Psoas muscle (tissue), 8 donors: ENCODE measurements around the gene KCNMB1. TPM values are rescaled to one million over a fixed set of nuclear protein-coding genes. Genes with fewer than 3 reads are reported as not detected.

Experiments used
- ATAC-seq, 4 donors: fragments of 200-7000 bp; cut with Tn5 transposase; one replicate each; pipeline ENCODE4 v1.9.1; 2020; ENCODE audit warnings: moderate library complexity in 3 of 4, mild to moderate bottlenecking in 2 of 4
- DNase-seq, 2 donors: peaks; one replicate each; pipeline ENCODE4 v3.0.0-alpha.2; 2020
- H3K27ac ChIP-seq: fragments of 200-600 bp; one replicate; pipeline ENCODE4 v1.8.0; 2022
- H3K27me3 ChIP-seq, 3 donors: fragments of 200-600 bp in 1 of 3; one replicate each; pipeline versions ENCODE4 v1.6.1 to v1.8.0; 2013 to 2022; ENCODE audit warnings: low read length in 2 of 3, mild to moderate bottlenecking in 2 of 3, moderate library complexity in 1 of 3; ENCODE audit not compliant: insufficient read depth in 3 of 3
- H3K36me3 ChIP-seq, 2 donors: fragments of 200-600 bp in 1 of 2; one replicate each; pipeline versions ENCODE4 v1.6.1 to v1.8.0; 2013 to 2022; ENCODE audit warnings: low read depth in 1 of 2, mild to moderate bottlenecking in 1 of 2, moderate library complexity in 1 of 2; ENCODE audit not compliant: insufficient read depth in 1 of 2
- H3K4me1 ChIP-seq: fragments of 200-600 bp; one replicate; pipeline ENCODE4 v1.8.0; 2022
- H3K4me3 ChIP-seq: fragments of 200-600 bp; one replicate; pipeline ENCODE4 v1.8.0; 2022; ENCODE audit warnings: mild to moderate bottlenecking
- H3K9me3 ChIP-seq: fragments of 200-600 bp; one replicate; pipeline ENCODE4 v1.8.0; 2022
- WGBS, 3 donors: extraction: QIAGEN DNeasy Blood & Tissue Kit; methylation state at CpG; one replicate each; pipeline versions ENCODE4 v1.1.6 to v1.1.7; 2013; 5-methylcytosine and 5-hydroxymethylcytosine counted together
- intact Hi-C, 2 donors: fragments of 100-400 bp; cut with DNase I; formaldehyde crosslinking; loops; one replicate each; pipeline versions ENCODE4 v1.11.0 to v1.14.2; 2022
- polyA plus RNA-seq, 3 donors: library from polyadenylated mRNA; stranded (reverse); fragments of 200-250 nt; gene quantifications; one replicate each; pipeline ENCODE4 v1.2.3, GENCODE V29; 2013
- total RNA-seq, 4 donors: library from RNA; stranded (reverse); fragmentation: NEBNext Ultra II Directional in 2 of 4; extraction: Animal tissue kit (Norgen Biotek cat#: 25700) in 2 of 4; gene quantifications; one replicate each; pipeline versions ENCODE4 v1.2.1 to v1.2.4, GENCODE V29; 2021 to 2023
- TF ChIP-seq, protein P1 (sequence below): fragments of 200-600 bp; IDR thresholded peaks from one replicate; pipeline ENCODE4 v1.8.0; 2022; ENCODE audit warnings: antibody characterized with exemption
- donor health status: healthy with polysubstance abuse.
- donor health status: DM: no; HTN: no; CAD: no; lungs with moderate emphysema.
- donor health status: Bipolar disorder and iron deficiency.
- donor health status: healthy.
- donor health status: DM: yes; HTN: yes; CAD: no.
- donor health status: DM: no; HTN: no; CAD: no.
- donor health status: DM: no; HTN: no; CAD: no.
- donor health status: DM: yes; HTN: yes; CAD: no.

KCNMB1 gene
- total and polyA plus RNA-seq, 7 donors: 0.12 to 0.42 (median 0.25) TPM

DNA sequence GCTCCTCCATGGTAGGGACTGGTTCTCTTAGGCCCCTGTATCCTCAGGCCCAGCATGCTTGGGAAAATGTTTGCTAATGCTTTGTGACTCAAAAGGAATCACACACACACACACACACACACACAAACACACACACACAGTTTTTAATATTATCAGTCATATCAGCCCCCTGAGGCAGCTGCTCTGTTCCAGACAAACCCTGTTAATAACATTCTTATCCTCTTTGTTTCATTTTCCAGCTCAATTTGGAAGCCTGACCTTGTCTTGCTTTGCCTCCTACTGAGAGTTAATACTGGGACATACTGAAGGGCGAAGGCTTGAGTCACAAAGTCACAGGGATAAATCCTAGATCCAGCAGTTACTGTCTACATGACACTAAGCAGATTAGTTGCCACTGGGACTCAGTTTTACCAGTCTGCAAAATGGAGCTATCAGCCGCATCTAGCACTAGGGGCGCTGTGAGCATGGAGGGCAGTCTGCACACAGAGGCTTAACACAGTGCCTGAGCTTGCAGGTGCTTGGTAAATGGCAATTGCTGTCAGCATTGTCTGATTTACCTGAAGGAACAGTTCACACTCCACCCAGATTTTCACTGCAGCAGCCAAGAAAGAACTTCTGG is 37.1 kb upstream of the KCNMB1 start:
- no peaks in the 10 kb centered on the region for H3K36me3 ChIP-seq
- intact Hi-C loops: no loop called here
- no peaks in the 10 kb centered on the region for H3K9me3 ChIP-seq
- H3K27me3 ChIP-seq: peaks cover 0 to 2% (median 0%) of the 10 kb centered on the region in 3 donors
- DNase-seq (no peak), ATAC-seq (no peak)
- no peak overlapping the region for H3K4me3 ChIP-seq
- no peaks in the 10 kb centered on the region for H3K4me1 ChIP-seq
- no peak overlapping the region for H3K27ac ChIP-seq
- WGBS, 3 donors: 90 to 91% (median 91%) methylated on average over 3 of the region's 3 CpGs
- TF ChIP-seq, protein P1, sequence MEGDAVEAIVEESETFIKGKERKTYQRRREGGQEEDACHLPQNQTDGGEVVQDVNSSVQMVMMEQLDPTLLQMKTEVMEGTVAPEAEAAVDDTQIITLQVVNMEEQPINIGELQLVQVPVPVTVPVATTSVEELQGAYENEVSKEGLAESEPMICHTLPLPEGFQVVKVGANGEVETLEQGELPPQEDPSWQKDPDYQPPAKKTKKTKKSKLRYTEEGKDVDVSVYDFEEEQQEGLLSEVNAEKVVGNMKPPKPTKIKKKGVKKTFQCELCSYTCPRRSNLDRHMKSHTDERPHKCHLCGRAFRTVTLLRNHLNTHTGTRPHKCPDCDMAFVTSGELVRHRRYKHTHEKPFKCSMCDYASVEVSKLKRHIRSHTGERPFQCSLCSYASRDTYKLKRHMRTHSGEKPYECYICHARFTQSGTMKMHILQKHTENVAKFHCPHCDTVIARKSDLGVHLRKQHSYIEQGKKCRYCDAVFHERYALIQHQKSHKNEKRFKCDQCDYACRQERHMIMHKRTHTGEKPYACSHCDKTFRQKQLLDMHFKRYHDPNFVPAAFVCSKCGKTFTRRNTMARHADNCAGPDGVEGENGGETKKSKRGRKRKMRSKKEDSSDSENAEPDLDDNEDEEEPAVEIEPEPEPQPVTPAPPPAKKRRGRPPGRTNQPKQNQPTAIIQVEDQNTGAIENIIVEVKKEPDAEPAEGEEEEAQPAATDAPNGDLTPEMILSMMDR: no peak

DNA sequence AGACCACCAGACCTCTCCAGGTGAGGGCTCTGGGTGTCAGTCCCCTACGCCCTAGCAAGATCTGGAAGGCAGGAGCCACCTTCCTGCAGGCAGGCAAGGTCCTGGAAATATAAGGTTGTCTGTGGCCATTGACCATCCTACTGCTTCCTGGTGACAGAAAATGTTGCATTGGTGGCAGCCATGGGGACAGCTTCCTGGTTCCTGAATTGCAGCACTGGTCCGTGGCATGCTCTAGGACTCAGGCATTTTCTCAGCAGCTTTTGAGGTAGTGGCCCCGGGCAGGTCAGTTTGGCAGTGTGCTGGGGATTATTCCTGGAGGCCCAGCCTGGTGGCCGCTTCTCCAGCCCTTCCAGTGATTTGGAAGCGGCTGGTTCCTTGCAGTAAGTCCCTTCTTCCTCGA is 36.6 kb upstream of the KCNMB1 start:
- no peak overlapping the region for H3K4me3 ChIP-seq
- H3K9me3 ChIP-seq: no peaks in the 10 kb centered on the region
- no peaks in the 10 kb centered on the region for H3K36me3 ChIP-seq
- ATAC-seq (no peak), DNase-seq (no peak)
- TF ChIP-seq, protein P1: no peak
- WGBS, 3 donors: 90 to 92% (median 90%) methylated on average over 6 of the region's 6 CpGs
- peaks cover 0 to 2% (median 0%) of the 10 kb centered on the region in 3 donors for H3K27me3 ChIP-seq
- no peak overlapping the region for H3K27ac ChIP-seq
- intact Hi-C loops: no loop called here
- H3K4me1 ChIP-seq: no peaks in the 10 kb centered on the region

DNA sequence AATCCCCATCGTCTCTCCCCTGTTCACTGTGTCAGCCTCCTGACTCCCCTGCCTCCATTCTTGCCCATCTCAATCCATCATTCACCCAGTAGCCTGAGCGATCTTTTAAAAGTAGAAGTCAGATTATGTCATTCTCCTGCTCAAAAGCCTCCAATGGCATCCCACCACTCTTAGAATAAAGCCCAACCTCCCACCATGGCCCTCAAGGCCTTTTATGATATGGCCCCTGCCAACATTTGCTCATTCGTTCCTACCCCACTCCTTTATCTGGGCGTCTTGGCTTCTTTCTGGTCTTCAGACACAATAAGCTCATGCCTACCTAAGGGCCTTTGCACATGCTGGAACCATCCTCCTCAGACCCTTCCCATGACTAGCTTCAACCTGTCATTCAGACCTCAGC is 35.5 kb upstream of the KCNMB1 start:
- Histone ChIP-seq H3K36me3 (no peaks in the 10 kb centered on the region), H3K4me1 (no peaks in the 10 kb centered on the region), H3K4me3 (no peak overlapping the region), H3K27me3 (peaks cover 0 to 2% (median 0%) of the 10 kb centered on the region in 3 donors), H3K27ac (no peak overlapping the region), H3K9me3 (no peaks in the 10 kb centered on the region)
- TF ChIP-seq, protein P1: no peak
- ATAC-seq: no peak
- no peak for DNase-seq
- intact Hi-C loops: loop anchor here in 1 of 2 donors (5.0 kb wide), 1 partner anchor 157 kb away; no protein-coding TSS in a partner anchor
- WGBS, 3 donors: 81 to 94% (median 91%) methylated on average over 4 of the region's 4 CpGs

DNA sequence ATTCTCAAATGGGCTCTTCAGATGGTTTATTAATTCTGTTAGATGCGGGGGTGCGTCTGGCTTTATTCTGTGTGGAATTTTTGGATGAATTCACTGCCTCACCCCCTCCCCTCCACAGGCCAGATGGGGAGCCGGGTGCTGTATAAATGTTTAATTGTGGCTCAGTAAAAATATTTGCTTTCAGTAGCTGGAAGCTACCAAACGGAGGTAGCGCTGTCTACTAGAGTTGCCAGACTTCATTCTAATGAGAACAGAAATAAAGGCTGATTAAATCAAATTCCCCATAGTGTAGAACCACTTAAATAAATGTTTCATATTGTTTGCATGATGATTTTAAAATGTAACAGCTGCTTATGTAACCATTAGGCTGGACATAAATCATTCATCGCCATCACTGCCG is 34.5 kb upstream of the KCNMB1 start:
- Histone ChIP-seq H3K4me3 (no peak overlapping the region), H3K9me3 (no peaks in the 10 kb centered on the region), H3K27ac (no peak overlapping the region), H3K36me3 (no peaks in the 10 kb centered on the region), H3K27me3 (peaks cover 0 to 2% (median 0%) of the 10 kb centered on the region in 3 donors), H3K4me1 (no peaks in the 10 kb centered on the region)
- intact Hi-C loops: loop anchor here in 1 of 2 donors (5.0 kb wide), 1 partner anchor 156 kb away; no protein-coding TSS in a partner anchor
- TF ChIP-seq, protein P1: no peak
- 65 to 67% (median 67%) methylated on average over 7 of the region's 7 CpGs for WGBS, 3 donors
- DNase-seq: no peak
- ATAC-seq: no peak

DNA sequence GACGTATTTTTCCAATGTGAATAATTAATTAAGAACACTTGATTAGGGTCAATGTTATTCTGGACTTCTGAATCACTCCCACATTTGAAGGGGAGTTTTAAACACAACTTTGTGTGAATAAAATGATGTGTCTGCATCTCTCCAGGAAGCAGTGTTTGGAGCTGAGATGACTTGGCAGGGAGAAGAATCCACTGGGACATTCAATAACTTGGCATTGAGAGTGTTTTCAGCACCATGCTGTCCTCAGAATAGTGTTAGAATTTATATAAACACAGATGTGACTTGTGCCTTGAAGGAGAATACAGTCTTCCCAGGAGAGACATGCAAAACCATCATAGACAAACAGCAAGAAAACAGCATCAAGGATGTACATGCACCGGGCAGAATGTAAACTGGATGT is 32.7 kb upstream of the KCNMB1 start:
- H3K4me1 ChIP-seq: no peaks in the 10 kb centered on the region
- 39 to 51% (median 44%) methylated on average over 2 of the region's 2 CpGs for WGBS, 3 donors
- H3K36me3 ChIP-seq: no peaks in the 10 kb centered on the region
- intact Hi-C loops: loop anchor here (2.0 to 5.0 kb wide), 2 partner anchors 155 to 195 kb away; no protein-coding TSS in a partner anchor
- H3K4me3 ChIP-seq: no peak overlapping the region
- H3K27ac ChIP-seq: no peak overlapping the region
- no peaks in the 10 kb centered on the region for H3K9me3 ChIP-seq
- no peaks in the 10 kb centered on the region for H3K27me3 ChIP-seq
- no peak for DNase-seq
- ATAC-seq: no peak
- TF ChIP-seq, protein P1: no peak
